HepG2 (cell line): ENCODE data around the gene AMHR2. TPM values are rescaled to one million over a fixed set of nuclear protein-coding genes. Genes with fewer than 3 reads are reported as not detected.
"Not testable (repeated sequence)": the region's sequence is repeated elsewhere in the genome, so short reads cannot be mapped to it uniquely, and the experiment has no call there.

Source experiments
- ATAC-seq: fragments of 200-7000 bp; cut with Tn5 transposase; 3 replicates; pipeline ENCODE4 v1.9.1; 2020; ENCODE audit warnings: mild to moderate bottlenecking, moderate library complexity
- BruUV-seq: library from RNA; stranded (reverse); fragments of 400-500 nt; replicated peaks from 2 replicates; lab custom pipeline; 2021; lab: Mats Ljungman, UMichigan
- CTCF ChIA-PET: fragments of 300-600 bp; formaldehyde crosslinking; extraction: SDS; loops from one replicate; lab custom pipeline; 2021; ENCODE audit warnings: low total read pairs, inconsistent platforms, low intra/inter-chr PET ratio; lab: Yijun Ruan, JAX
- POLR2A ChIA-PET: fragments of 350-600 bp; sonication (Branson Sonifier 250); formaldehyde crosslinking; loops from one replicate; lab custom pipeline; 2020; ENCODE audit warnings: antibody characterized with exemption, inconsistent platforms; lab: Yijun Ruan, JAX
- DNase-seq: peaks from one replicate; pipeline ENCODE4 v3.0.0-alpha.2; 2015; ENCODE audit warnings: low spot score
- FAIRE-seq: peaks from 3 replicates; lab custom pipeline; 2011; peaks lifted over from hg19 to GRCh38; lab: Jason Lieb, UNC
- H2AFZ ChIP-seq: one replicate; pipeline ENCODE4 v1.6.1; 2011; ENCODE audit warnings: low read length, inconsistent platforms
- H3K27ac ChIP-seq: fragments of 300-600 bp; 3 replicates; pipeline ENCODE4 v1.8.0; 2011; ENCODE audit warnings: mixed run types, mild to moderate bottlenecking, mixed read lengths, low read length, inconsistent platforms; ENCODE audit not compliant: insufficient read depth; ENCODE audit errors: extremely low read length
- H3K27me3 ChIP-seq, 2 experiments: fragments of 200-600 bp in 1 of 2; 2 replicates in 1 of 2; 3 replicates in 1 of 2; pipeline versions ENCODE4 v1.6.0 to v1.8.0; 2011; ENCODE audit warnings: low read length in 2 of 2, mild to moderate bottlenecking in 2 of 2, moderate library complexity in 2 of 2, inconsistent platforms in 1 of 2; ENCODE audit not compliant: insufficient read depth in 2 of 2, control insufficient read depth in 1 of 2
- H3K36me3 ChIP-seq, 2 experiments: fragments of 200-600 bp in 1 of 2; replicated peaks in 1 of 2; 2 replicates in 1 of 2; 3 replicates in 1 of 2; pipeline versions ENCODE4 v1.5.1 to v1.8.0; 2011; ENCODE audit warnings: low read length in 2 of 2, inconsistent platforms in 1 of 2; ENCODE audit not compliant: insufficient read depth in 2 of 2, control insufficient read depth in 1 of 2
- H3K4me1 ChIP-seq: 2 replicates; pipeline ENCODE4 v1.5.1; 2012; ENCODE audit warnings: low read length, inconsistent platforms; ENCODE audit not compliant: insufficient read depth
- H3K4me2 ChIP-seq: 2 replicates; pipeline ENCODE4 v1.6.0; 2011; ENCODE audit warnings: low read depth, low read length, inconsistent platforms
- H3K4me3 ChIP-seq, 3 experiments: fragments of 200-600 bp in 1 of 3; sonication (generic), shearing (Covaris generic) in 1 of 3; replicated peaks in 1 of 3; 2 replicates each; pipeline ENCODE4 v1.5.1; 2011 to 2016; ENCODE audit warnings: low read length in 3 of 3, inconsistent platforms in 2 of 3, low read depth in 2 of 3, mild to moderate bottlenecking in 2 of 3, control low read depth in 1 of 3, mixed read lengths in 1 of 3; ENCODE audit not compliant: insufficient read depth in 1 of 3
- H3K79me2 ChIP-seq: one replicate; pipeline ENCODE4 v1.6.1; 2011; ENCODE audit warnings: low read length, inconsistent platforms; ENCODE audit not compliant: insufficient read depth
- H3K9ac ChIP-seq: 2 replicates; pipeline ENCODE4 v1.6.0; 2011; ENCODE audit warnings: mild to moderate bottlenecking, low read depth, low read length, inconsistent platforms; ENCODE audit not compliant: insufficient read depth
- H3K9me3 ChIP-seq: 2 replicates; pipeline ENCODE4 v1.5.1; 2012; ENCODE audit warnings: mild to moderate bottlenecking, low read length
- H4K20me1 ChIP-seq: 2 replicates; pipeline ENCODE4 v1.6.0; 2011; ENCODE audit warnings: inconsistent platforms, mild to moderate bottlenecking, low read length, moderate library complexity; ENCODE audit not compliant: insufficient read depth
- ATAD3A ChIP-seq: sonication (generic); formaldehyde crosslinking; IDR thresholded peaks from 2 replicates; pipeline ENCODE4 v1.4.0; 2020; ENCODE audit warnings: missing genetic modification reagents
- CAMTA2 ChIP-seq: sonication (generic); formaldehyde crosslinking; IDR thresholded peaks from 2 replicates; pipeline ENCODE4 v1.4.0; 2020; ENCODE audit warnings: mild to moderate bottlenecking, missing genetic modification reagents, borderline replicate concordance
- DR1 ChIP-seq: sonication (generic); formaldehyde crosslinking; IDR thresholded peaks from 2 replicates; pipeline ENCODE4 v1.8.0; 2021; ENCODE audit warnings: mild to moderate bottlenecking, missing genetic modification reagents, inconsistent platforms
- E2F5 ChIP-seq: sonication (generic); formaldehyde crosslinking; conservative IDR thresholded peaks from 2 replicates; pipeline ENCODE4 v1.4.0; 2020; ENCODE audit warnings: missing genetic modification reagents
- GATA4 ChIP-seq: sonication (generic); IDR thresholded peaks from 2 replicates; pipeline ENCODE4 v1.6.1; 2016; ENCODE audit warnings: antibody characterized with exemption, low read depth, borderline replicate concordance
- MAFF ChIP-seq: IDR thresholded peaks from 2 replicates; pipeline ENCODE4 v1.6.1; 2011; ENCODE audit warnings: low read depth, low read length, improper control_type of control experiment
- NCOA1 ChIP-seq: sonication (generic); formaldehyde crosslinking; IDR thresholded peaks from 2 replicates; pipeline ENCODE4 v1.9.0; 2021; ENCODE audit warnings: missing genetic modification reagents
- TARDBP ChIP-seq: sonication (generic); formaldehyde crosslinking; IDR thresholded peaks from 2 replicates; pipeline ENCODE4 v1.8.0; 2022; ENCODE audit warnings: mild to moderate bottlenecking, missing genetic modification reagents
- ZNF430 ChIP-seq: sonication (generic); formaldehyde crosslinking; IDR thresholded peaks from 2 replicates; pipeline ENCODE4 v1.9.0; 2021; ENCODE audit warnings: mild to moderate bottlenecking, missing genetic modification reagents
- WGBS: methylation state at CpG from one replicate; pipeline ENCODE4 v1.1.6; 2017; ENCODE audit warnings: low lambda C conversion rate; 5-methylcytosine and 5-hydroxymethylcytosine counted together
- in situ Hi-C: cut with HindIII; loops from 2 replicates; pipeline ENCODE4 v1.10.0; 2017; ENCODE audit warnings: low pct_unique_long_range_greater_than_20kb; ENCODE audit not compliant: extremely low pct_ligation_motif_present
- intact Hi-C: fragments of 100-400 bp; cut with micrococcal nuclease; formaldehyde crosslinking; loops from one replicate; pipeline ENCODE4 v1.10.0; 2022; ENCODE audit not compliant: unreplicated experiment
- polyA plus RNA-seq, 8 experiments: library from polyadenylated mRNA; depleted of rRNA in 3 of 8; stranded (reverse) in 7 of 8; unstranded in 1 of 8; fragments of >200 nt; fragmentation: Illumina TruSeq in 4 of 8; extraction: Trizol in 4 of 8; gene quantifications; 2 replicates each; pipeline versions ENCODE4 v1.2.1 to v1.2.3, GENCODE V29; 2011 to 2016; ENCODE audit warnings: low read depth in 4 of 8, missing spikeins in 1 of 8, mixed read lengths in 1 of 8; ENCODE audit not compliant: insufficient read depth in 1 of 8
- total RNA-seq, 5 experiments: library from RNA; depleted of rRNA; stranded (reverse); fragments of >200 nt; fragmentation: Illumina TruSeq; extraction: Trizol; gene quantifications; 2 replicates each; pipeline ENCODE4 v1.2.3, GENCODE V29; 2016; ENCODE audit warnings: low read depth in 1 of 5
- TF ChIP-seq, protein P1 (sequence below): IDR thresholded peaks from 2 replicates; pipeline ENCODE4 v1.6.1; 2016; ENCODE audit warnings: low read depth, missing genetic modification reagents, missing compliant biosample characterization
- TF ChIP-seq, protein P2 (sequence below): sonication (generic); formaldehyde crosslinking; IDR thresholded peaks from 2 replicates; pipeline ENCODE4 v1.5.0; 2020; ENCODE audit warnings: mild to moderate bottlenecking, missing genetic modification reagents, borderline replicate concordance

The AMHR2 gene
- total and polyA plus RNA-seq, 2 of the 13 experiments (the other 11 are each of a cell fraction or from before 2014, with no cell fraction given) = 0.24 to 0.58 TPM

GRCh38 chr12:53443955-53444354 lies 20.3 kb downstream of the AMHR2 start (continued):
- TF ChIP-seq, protein P1, sequence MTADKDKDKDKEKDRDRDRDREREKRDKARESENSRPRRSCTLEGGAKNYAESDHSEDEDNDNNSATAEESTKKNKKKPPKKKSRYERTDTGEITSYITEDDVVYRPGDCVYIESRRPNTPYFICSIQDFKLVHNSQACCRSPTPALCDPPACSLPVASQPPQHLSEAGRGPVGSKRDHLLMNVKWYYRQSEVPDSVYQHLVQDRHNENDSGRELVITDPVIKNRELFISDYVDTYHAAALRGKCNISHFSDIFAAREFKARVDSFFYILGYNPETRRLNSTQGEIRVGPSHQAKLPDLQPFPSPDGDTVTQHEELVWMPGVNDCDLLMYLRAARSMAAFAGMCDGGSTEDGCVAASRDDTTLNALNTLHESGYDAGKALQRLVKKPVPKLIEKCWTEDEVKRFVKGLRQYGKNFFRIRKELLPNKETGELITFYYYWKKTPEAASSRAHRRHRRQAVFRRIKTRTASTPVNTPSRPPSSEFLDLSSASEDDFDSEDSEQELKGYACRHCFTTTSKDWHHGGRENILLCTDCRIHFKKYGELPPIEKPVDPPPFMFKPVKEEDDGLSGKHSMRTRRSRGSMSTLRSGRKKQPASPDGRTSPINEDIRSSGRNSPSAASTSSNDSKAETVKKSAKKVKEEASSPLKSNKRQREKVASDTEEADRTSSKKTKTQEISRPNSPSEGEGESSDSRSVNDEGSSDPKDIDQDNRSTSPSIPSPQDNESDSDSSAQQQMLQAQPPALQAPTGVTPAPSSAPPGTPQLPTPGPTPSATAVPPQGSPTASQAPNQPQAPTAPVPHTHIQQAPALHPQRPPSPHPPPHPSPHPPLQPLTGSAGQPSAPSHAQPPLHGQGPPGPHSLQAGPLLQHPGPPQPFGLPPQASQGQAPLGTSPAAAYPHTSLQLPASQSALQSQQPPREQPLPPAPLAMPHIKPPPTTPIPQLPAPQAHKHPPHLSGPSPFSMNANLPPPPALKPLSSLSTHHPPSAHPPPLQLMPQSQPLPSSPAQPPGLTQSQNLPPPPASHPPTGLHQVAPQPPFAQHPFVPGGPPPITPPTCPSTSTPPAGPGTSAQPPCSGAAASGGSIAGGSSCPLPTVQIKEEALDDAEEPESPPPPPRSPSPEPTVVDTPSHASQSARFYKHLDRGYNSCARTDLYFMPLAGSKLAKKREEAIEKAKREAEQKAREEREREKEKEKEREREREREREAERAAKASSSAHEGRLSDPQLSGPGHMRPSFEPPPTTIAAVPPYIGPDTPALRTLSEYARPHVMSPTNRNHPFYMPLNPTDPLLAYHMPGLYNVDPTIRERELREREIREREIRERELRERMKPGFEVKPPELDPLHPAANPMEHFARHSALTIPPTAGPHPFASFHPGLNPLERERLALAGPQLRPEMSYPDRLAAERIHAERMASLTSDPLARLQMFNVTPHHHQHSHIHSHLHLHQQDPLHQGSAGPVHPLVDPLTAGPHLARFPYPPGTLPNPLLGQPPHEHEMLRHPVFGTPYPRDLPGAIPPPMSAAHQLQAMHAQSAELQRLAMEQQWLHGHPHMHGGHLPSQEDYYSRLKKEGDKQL (CRISPR knock-in tag) = no peak
- TF ChIP-seq DR1 (CRISPR knock-in tag) (no peak), CAMTA2 (CRISPR knock-in tag) (no peak), ATAD3A (CRISPR knock-in tag) (no peak), E2F5 (CRISPR knock-in tag) (no peak), GATA4 (no peak), ZNF430 (CRISPR knock-in tag) (no peak), TARDBP (CRISPR knock-in tag) (no peak), MAFF (no peak), NCOA1 (CRISPR knock-in tag) (no peak)
- TF ChIP-seq, protein P2, sequence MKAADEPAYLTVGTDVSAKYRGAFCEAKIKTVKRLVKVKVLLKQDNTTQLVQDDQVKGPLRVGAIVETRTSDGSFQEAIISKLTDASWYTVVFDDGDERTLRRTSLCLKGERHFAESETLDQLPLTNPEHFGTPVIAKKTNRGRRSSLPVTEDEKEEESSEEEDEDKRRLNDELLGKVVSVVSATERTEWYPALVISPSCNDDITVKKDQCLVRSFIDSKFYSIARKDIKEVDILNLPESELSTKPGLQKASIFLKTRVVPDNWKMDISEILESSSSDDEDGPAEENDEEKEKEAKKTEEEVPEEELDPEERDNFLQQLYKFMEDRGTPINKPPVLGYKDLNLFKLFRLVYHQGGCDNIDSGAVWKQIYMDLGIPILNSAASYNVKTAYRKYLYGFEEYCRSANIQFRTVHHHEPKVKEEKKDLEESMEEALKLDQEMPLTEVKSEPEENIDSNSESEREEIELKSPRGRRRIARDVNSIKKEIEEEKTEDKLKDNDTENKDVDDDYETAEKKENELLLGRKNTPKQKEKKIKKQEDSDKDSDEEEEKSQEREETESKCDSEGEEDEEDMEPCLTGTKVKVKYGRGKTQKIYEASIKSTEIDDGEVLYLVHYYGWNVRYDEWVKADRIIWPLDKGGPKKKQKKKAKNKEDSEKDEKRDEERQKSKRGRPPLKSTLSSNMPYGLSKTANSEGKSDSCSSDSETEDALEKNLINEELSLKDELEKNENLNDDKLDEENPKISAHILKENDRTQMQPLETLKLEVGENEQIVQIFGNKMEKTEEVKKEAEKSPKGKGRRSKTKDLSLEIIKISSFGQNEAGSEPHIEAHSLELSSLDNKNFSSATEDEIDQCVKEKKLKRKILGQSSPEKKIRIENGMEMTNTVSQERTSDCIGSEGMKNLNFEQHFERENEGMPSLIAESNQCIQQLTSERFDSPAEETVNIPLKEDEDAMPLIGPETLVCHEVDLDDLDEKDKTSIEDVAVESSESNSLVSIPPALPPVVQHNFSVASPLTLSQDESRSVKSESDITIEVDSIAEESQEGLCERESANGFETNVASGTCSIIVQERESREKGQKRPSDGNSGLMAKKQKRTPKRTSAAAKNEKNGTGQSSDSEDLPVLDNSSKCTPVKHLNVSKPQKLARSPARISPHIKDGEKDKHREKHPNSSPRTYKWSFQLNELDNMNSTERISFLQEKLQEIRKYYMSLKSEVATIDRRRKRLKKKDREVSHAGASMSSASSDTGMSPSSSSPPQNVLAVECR (CRISPR knock-in tag) = no peak

DNA sequence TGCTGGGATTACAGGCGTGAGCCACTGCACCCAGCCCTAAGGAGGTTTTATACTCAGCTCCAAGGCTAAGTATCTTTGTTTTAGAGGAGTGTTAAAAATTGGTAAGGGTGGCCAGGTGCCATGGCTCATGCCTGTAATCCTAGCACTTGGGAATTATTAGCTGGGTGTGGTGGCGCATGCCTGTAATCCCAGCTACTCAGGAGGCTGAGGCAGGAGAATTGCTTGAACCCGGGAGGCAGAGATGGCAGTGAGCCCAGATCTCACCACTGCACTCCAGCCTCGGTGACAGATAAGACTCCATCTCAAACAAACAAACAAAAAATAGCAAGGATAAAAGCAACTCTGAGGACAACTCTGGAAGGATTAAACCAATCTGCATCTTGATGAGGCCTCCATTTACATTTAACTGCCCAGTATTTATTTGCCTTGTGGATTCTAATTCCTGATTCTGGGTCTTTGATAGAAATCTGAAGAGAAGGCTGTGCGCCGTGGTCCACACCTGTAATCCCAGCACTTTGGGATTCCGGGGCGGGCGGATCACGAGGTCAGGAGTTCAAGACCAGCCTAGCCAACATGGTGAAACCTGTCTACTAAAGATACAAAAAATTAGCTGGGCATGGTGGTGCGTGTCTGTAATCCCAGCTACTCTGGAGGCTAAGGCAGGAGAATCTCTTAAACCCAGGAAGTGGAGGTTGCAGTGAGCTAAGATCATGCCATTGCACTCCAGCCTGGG lies 21.1 kb downstream of the AMHR2 start:
- WGBS = 98% methylated on average over 11 of the region's 11 CpGs
- H3K4me2 ChIP-seq, POLR2A ChIA-PET, CTCF ChIA-PET, H3K27ac ChIP-seq, H2AFZ ChIP-seq, in situ Hi-C loops, DNase-seq, H3K9me3 ChIP-seq, BruUV-seq, intact Hi-C loops, H3K9ac ChIP-seq, ATAC-seq, H3K4me3 ChIP-seq, H4K20me1 ChIP-seq, H3K27me3 ChIP-seq, FAIRE-seq: not testable (repeated sequence)
- Histone ChIP-seq H3K36me3 (peaks cover 1 to 16% of the 10 kb centered on the region in 2 experiments; a peak in 4 of 5 replicates), H3K4me1 (peaks cover 45% of the 10 kb centered on the region), H3K79me2 (peaks cover 15% of the 10 kb centered on the region)
